Smooth muscle cell (in vitro differentiated cells): ENCODE results near the gene UCHL1. TPM values are rescaled to one million over a fixed set of nuclear protein-coding genes. Genes with fewer than 3 reads are reported as not detected.

Experiments
- DNase-seq: peaks from one replicate; lab custom pipeline; 2025; ENCODE audit not compliant: unreplicated experiment; lab: John Stamatoyannopoulos, UW
- H2AFZ ChIP-seq: fragments of 200-600 bp; sonication (generic); 2 replicates; pipeline ENCODE4 v1.6.0; 2016; ENCODE audit warnings: antibody characterized with exemption, low read depth, mild to moderate bottlenecking
- H3F3A ChIP-seq: fragments of 200-600 bp; sonication (generic); 2 replicates; pipeline ENCODE4 v1.6.0; 2017; ENCODE audit warnings: antibody characterized with exemption, low read depth
- H3K27ac ChIP-seq: fragments of 200-600 bp; sonication (generic); 2 replicates; pipeline ENCODE4 v1.5.1; 2016; ENCODE audit warnings: low read depth, mild to moderate bottlenecking
- H3K27me3 ChIP-seq: fragments of 200-600 bp; sonication (generic); 2 replicates; pipeline ENCODE4 v1.6.1; 2016; ENCODE audit warnings: low read depth, mild to moderate bottlenecking
- H3K36me3 ChIP-seq: fragments of 200-600 bp; sonication (generic); 2 replicates; pipeline ENCODE4 v1.5.1; 2016; ENCODE audit warnings: low read depth
- H3K4me1 ChIP-seq: fragments of 200-600 bp; sonication (generic); 2 replicates; pipeline ENCODE4 v1.5.1; 2016; ENCODE audit warnings: low read depth
- H3K4me2 ChIP-seq: fragments of 200-600 bp; sonication (generic); 2 replicates; pipeline ENCODE4 v1.6.0; 2016; ENCODE audit warnings: mild to moderate bottlenecking
- H3K4me3 ChIP-seq: fragments of 200-600 bp; sonication (generic); 2 replicates; pipeline ENCODE4 v1.5.1; 2016; ENCODE audit warnings: mild to moderate bottlenecking
- H3K79me2 ChIP-seq: fragments of 200-600 bp; sonication (generic); 2 replicates; pipeline ENCODE4 v1.6.0; 2016; ENCODE audit warnings: low read depth, mild to moderate bottlenecking
- H3K9ac ChIP-seq: fragments of 200-600 bp; sonication (generic); 2 replicates; pipeline ENCODE4 v1.6.0; 2016; ENCODE audit warnings: low read depth
- H3K9me3 ChIP-seq: fragments of 200-600 bp; sonication (generic); replicated peaks from 2 replicates; pipeline ENCODE4 v1.5.1; 2016; ENCODE audit warnings: low read depth
- H4K20me1 ChIP-seq: fragments of 200-600 bp; sonication (generic); 2 replicates; pipeline ENCODE4 v1.6.0; 2016; ENCODE audit warnings: low read depth
- CTCF ChIP-seq: fragments of 200-600 bp; sonication (generic); IDR thresholded peaks from 2 replicates; pipeline ENCODE4 v1.5.1; 2017; ENCODE audit warnings: borderline replicate concordance, mild to moderate bottlenecking, antibody characterized with exemption; ENCODE audit not compliant: insufficient read depth, poor library complexity, severe bottlenecking
- WGBS: methylation state at CpG from one replicate; pipeline ENCODE4 v1.1.7; 2016; ENCODE audit warnings: low lambda C conversion rate; 5-methylcytosine and 5-hydroxymethylcytosine counted together
- polyA plus RNA-seq: library from polyadenylated mRNA; unstranded; fragments of >200 nt; fragmentation: Nextera tagmentation; extraction: Ambion mirVana; gene quantifications from 2 replicates; pipeline ENCODE4 v1.2.1, GENCODE V29; 2016
- total RNA-seq: library from RNA; depleted of rRNA; stranded (reverse); fragments of >200 nt; gene quantifications from 2 replicates; pipeline ENCODE4 v1.2.3, GENCODE V29; 2014

Gene UCHL1
- total and polyA plus RNA-seq, 2 experiments from 2014 or later, result 223 to 330 TPM

GRCh38 chr4:41258783-41259182 is 2.1 kb downstream of the UCHL1 start:
- Histone ChIP-seq H3K9me3 (no peaks in the 10 kb centered on the region), H3K27me3 (no peaks in the 10 kb centered on the region), H2AFZ (no peak overlapping the region), H4K20me1 (peaks cover 5% of the 10 kb centered on the region), H3K4me3 (no peak overlapping the region), H3K36me3 (no peaks in the 10 kb centered on the region), H3K4me2 (peak overlapping the region; percentile 93), H3K27ac (no peak overlapping the region), H3K4me1 (peaks cover 3% of the 10 kb centered on the region), H3K9ac (no peak overlapping the region), H3F3A (peaks cover 7% of the 10 kb centered on the region), H3K79me2 (no peaks in the 10 kb centered on the region)
- no peak for DNase-seq
- 74% methylated on average over 5 of the region's 5 CpGs for WGBS
- peak; percentile 38 for TF ChIP-seq CTCF

GRCh38 chr4:41260116-41260733 is 3.5 kb downstream of the UCHL1 start:
- no peak for TF ChIP-seq CTCF

DNA sequence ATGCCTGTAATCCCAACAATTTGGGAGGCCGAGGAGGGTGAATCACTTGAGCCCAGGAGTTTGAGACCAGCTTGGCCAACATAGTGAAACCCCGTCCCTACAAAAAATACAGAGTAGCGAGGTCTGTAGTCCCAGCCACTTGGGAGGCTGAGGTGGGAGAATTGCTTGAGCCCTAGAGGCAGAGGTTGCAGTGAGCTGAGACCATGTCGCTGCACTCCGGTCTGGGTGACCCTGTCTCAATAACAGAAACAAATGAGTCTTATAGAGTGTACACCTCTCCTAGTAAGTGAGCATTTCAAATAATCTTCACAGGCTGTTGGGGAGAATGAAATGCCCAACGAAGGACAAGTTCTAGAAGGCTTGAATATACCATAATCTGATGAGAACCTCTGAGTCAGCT is 5.5 kb downstream of the UCHL1 start:
- H2AFZ ChIP-seq, result no peak overlapping the region
- WGBS, result 99% methylated on average over 6 of the region's 6 CpGs
- no peak for TF ChIP-seq CTCF

More at GRCh38 chr4:41260116-41260733, 3.5 kb downstream of the UCHL1 start:
- no peak overlapping the region for H2AFZ ChIP-seq
- no peaks in the 10 kb centered on the region for H3K9me3 ChIP-seq
- H3K9ac ChIP-seq, result no peak overlapping the region
- no peaks in the 10 kb centered on the region for H3K27me3 ChIP-seq
- 88% methylated on average over 9 of the region's 9 CpGs for WGBS
- H3K27ac ChIP-seq, result no peak overlapping the region
- no peak overlapping the region for H3K4me3 ChIP-seq
- H3F3A ChIP-seq, result peaks cover 7% of the 10 kb centered on the region
- no peak for DNase-seq
- H3K4me1 ChIP-seq, result peaks cover 3% of the 10 kb centered on the region
- no peaks in the 10 kb centered on the region for H3K36me3 ChIP-seq
- no peak overlapping the region for H3K4me2 ChIP-seq
- no peaks in the 10 kb centered on the region for H3K79me2 ChIP-seq
- peaks cover 5% of the 10 kb centered on the region for H4K20me1 ChIP-seq

DNA sequence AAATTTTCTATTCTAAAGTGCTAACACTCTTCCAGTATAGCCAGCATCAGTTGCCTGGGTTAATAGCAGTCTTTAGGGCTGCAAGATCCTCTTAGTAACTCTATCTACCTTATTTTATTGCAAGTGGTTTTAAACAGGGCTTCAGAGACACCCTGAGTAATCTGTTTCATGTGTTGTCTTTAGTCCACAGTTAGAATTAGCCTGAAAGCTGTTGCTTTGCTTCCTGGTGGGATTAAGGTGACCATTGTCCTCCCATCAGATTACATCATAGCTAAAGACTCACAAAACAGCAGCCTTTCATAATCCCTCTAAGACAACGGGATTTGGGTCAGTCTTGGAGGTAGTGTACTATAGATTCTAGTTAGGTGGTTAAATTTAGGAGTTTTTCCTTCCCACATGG is 7.5 kb downstream of the UCHL1 start:
- Histone ChIP-seq H3F3A (no peaks in the 10 kb centered on the region), H3K27me3 (no peaks in the 10 kb centered on the region), H3K79me2 (no peaks in the 10 kb centered on the region), H3K9ac (no peak overlapping the region), H2AFZ (no peak overlapping the region), H3K4me1 (no peaks in the 10 kb centered on the region), H3K27ac (no peak overlapping the region), H4K20me1 (no peaks in the 10 kb centered on the region), H3K9me3 (no peaks in the 10 kb centered on the region), H3K4me3 (no peak overlapping the region), H3K4me2 (no peak overlapping the region), H3K36me3 (no peaks in the 10 kb centered on the region)
- 78% methylated on average over 1 of the region's 1 CpG for WGBS
- TF ChIP-seq CTCF, result no peak
- DNase-seq, result no peak

More for the DNA sequence above, 5.5 kb downstream of the UCHL1 start:
- Histone ChIP-seq H3F3A (peaks cover 3% of the 10 kb centered on the region), H3K4me1 (no peaks in the 10 kb centered on the region), H3K79me2 (no peaks in the 10 kb centered on the region), H3K9ac (no peak overlapping the region), H3K36me3 (no peaks in the 10 kb centered on the region), H3K4me2 (no peak overlapping the region), H3K4me3 (no peak overlapping the region), H3K27me3 (no peaks in the 10 kb centered on the region), H4K20me1 (peaks cover 5% of the 10 kb centered on the region), H3K9me3 (no peaks in the 10 kb centered on the region), H3K27ac (no peak overlapping the region)
- no peak for DNase-seq
